Epithelial cell of esophagus (primary cell): ENCODE results near the gene KATNIP.
A peak's percentile ranks its signal among the peaks of the same experiment; 100 is the strongest.

Source experiments
- DNase-seq: peaks from one replicate; pipeline ENCODE4 v3.0.0; 2010; ENCODE audit warnings: low read depth
- H3K4me3 ChIP-seq: 2 replicates; pipeline ENCODE4 v1.5.1; 2011; ENCODE audit warnings: mild to moderate bottlenecking, low read length, control low read depth
- CTCF ChIP-seq: IDR thresholded peaks from 2 replicates; pipeline ENCODE4 v1.5.1; 2011; ENCODE audit warnings: low read depth, mild to moderate bottlenecking, low read length, control low read depth, inconsistent platforms; ENCODE audit not compliant: insufficient read depth; ENCODE audit errors: missing control alignments

KATNIP gene

GRCh38 chr16:27511657-27512448, 38.1 kb upstream of the KATNIP start:
- TF ChIP-seq CTCF = no peak
- no peak overlapping the region for H3K4me3 ChIP-seq
- DNase-seq = no peak

GRCh38 chr16:27514806-27515205, 35.1 kb upstream of the KATNIP start:
- no peak for TF ChIP-seq CTCF
- H3K4me3 ChIP-seq = no peak overlapping the region
- no peak for DNase-seq

- peak; percentile 64 for TF ChIP-seq CTCF
- peak; percentile 43 for DNase-seq
- H3K4me3 ChIP-seq = no peak overlapping the region
Observed at GRCh38 chr16:27515874-27516353, 34.0 kb upstream of the KATNIP start.

GRCh38 chr16:27516365-27516764, 33.6 kb upstream of the KATNIP start:
- DNase-seq = no peak
- TF ChIP-seq CTCF = no peak
- no peak overlapping the region for H3K4me3 ChIP-seq

GRCh38 chr16:27517664-27518063, 32.3 kb upstream of the KATNIP start:
- no peak for TF ChIP-seq CTCF
- DNase-seq = no peak
- no peak overlapping the region for H3K4me3 ChIP-seq

GRCh38 chr16:27518226-27518625, 31.7 kb upstream of the KATNIP start:
- H3K4me3 ChIP-seq = no peak overlapping the region
- no peak for TF ChIP-seq CTCF
- DNase-seq = no peak
